CD8-positive, alpha-beta memory T cell (primary cell): ENCODE data around the gene QARS1. TPM values are rescaled to one million over a fixed set of nuclear protein-coding genes. Genes with fewer than 3 reads are reported as not detected.

Experiments
- polyA plus RNA-seq: library from polyadenylated mRNA; unstranded; fragments of 300-500 nt; fragmentation: Illumina TruSeq; gene quantifications from one replicate; pipeline ENCODE4 v1.2.3, GENCODE V29; 2021
- total RNA-seq, 2 experiments: library from RNA; stranded (reverse); gene quantifications; one replicate each; pipeline ENCODE4 v1.2.3, GENCODE V29; 2021

The QARS1 gene
- total and polyA plus RNA-seq, 3 experiments from 2014 or later = 95.8 to 244 (median 233) TPM

Other genes with a start within 250 kb of the QARS1 start
- gene SLC25A20, start 205.9 kb downstream of the QARS1 start, total RNA-seq = 10 to 100 TPM; 29.1 to 31.5 TPM
- 40.1 TPM for gene SLC25A20, start 205.9 kb downstream of the QARS1 start, polyA plus RNA-seq
- gene ARIH2, start 185.9 kb downstream of the QARS1 start, total RNA-seq = 100 to 1,000 TPM; 117 to 123 TPM
- gene ARIH2, start 185.9 kb downstream of the QARS1 start, polyA plus RNA-seq = 126 TPM
- 10 to 100 TPM; 28.6 to 33.0 TPM for gene P4HTM, start 114.5 kb downstream of the QARS1 start, total RNA-seq
- 35.0 TPM for gene P4HTM, start 114.5 kb downstream of the QARS1 start, polyA plus RNA-seq
- gene WDR6, start 97.4 kb downstream of the QARS1 start, total RNA-seq = 100 to 1,000 TPM; 158 to 167 TPM
- 82.9 TPM for gene WDR6, start 97.4 kb downstream of the QARS1 start, polyA plus RNA-seq
- 10 to 100 TPM; 27.9 to 31.7 TPM for gene DALRD3, start 86.2 kb downstream of the QARS1 start, total RNA-seq
- 24.4 TPM for gene DALRD3, start 86.2 kb downstream of the QARS1 start, polyA plus RNA-seq
- gene NDUFAF3, start 82.6 kb downstream of the QARS1 start, total RNA-seq = 10 to 100 TPM; 86.3 to 88.8 TPM
- gene NDUFAF3, start 82.6 kb downstream of the QARS1 start, polyA plus RNA-seq = 217 TPM
- 100 to 1,000 TPM; 448 to 457 TPM for gene IMPDH2, start 75.4 kb downstream of the QARS1 start, total RNA-seq
- 76.1 TPM for gene IMPDH2, start 75.4 kb downstream of the QARS1 start, polyA plus RNA-seq
- 100 to 1,000 TPM; 122 to 134 TPM for gene QRICH1, start 10.7 kb downstream of the QARS1 start, total RNA-seq
- gene QRICH1, start 10.7 kb downstream of the QARS1 start, polyA plus RNA-seq = 30.5 TPM
- 10 to 100 TPM; 71.8 to 73.9 TPM for gene USP19, start 16.1 kb upstream of the QARS1 start, total RNA-seq
- gene USP19, start 16.1 kb upstream of the QARS1 start, polyA plus RNA-seq = 32.8 TPM
- gene LAMB2, start 28.3 kb upstream of the QARS1 start, total RNA-seq = under 1 TPM; 0.58 to 0.77 TPM
- gene LAMB2, start 28.3 kb upstream of the QARS1 start, polyA plus RNA-seq = not detected
- gene CCDC71, start 61.6 kb upstream of the QARS1 start, total RNA-seq = 10 to 100 TPM; 32.1 to 34.2 TPM
- 0.94 TPM for gene CCDC71, start 61.6 kb upstream of the QARS1 start, polyA plus RNA-seq
- 1 to 10 TPM; 3.5 to 4.1 TPM for gene KLHDC8B, start 66.8 kb upstream of the QARS1 start, total RNA-seq
- gene KLHDC8B, start 66.8 kb upstream of the QARS1 start, polyA plus RNA-seq = 3.0 TPM
- 1 to 10 TPM; 6.1 to 6.6 TPM for gene C3orf62, start 172.5 kb upstream of the QARS1 start, total RNA-seq
- 1.8 TPM for gene C3orf62, start 172.5 kb upstream of the QARS1 start, polyA plus RNA-seq
- gene USP4, start 235.3 kb upstream of the QARS1 start, total RNA-seq = 10 to 100 TPM; 72.6 to 73.0 TPM
- 69.9 TPM for gene USP4, start 235.3 kb upstream of the QARS1 start, polyA plus RNA-seq